GM12891 (cell line): ENCODE results near the gene RBM34.

Experiments used
- POLR2A ChIP-seq: IDR thresholded peaks from 2 replicates; pipeline ENCODE4 v1.6.1; 2011; ENCODE audit warnings: low read depth, low read length, control low read depth
- POLR2AphosphoS5 ChIP-seq: IDR thresholded peaks from 2 replicates; pipeline ENCODE4 v1.6.1; 2011; ENCODE audit warnings: low read depth, low read length, control low read depth
- POU2F2 ChIP-seq: IDR thresholded peaks from 2 replicates; pipeline ENCODE4 v1.6.1; 2011; ENCODE audit warnings: low read depth, mild to moderate bottlenecking, control low read depth, low read length, moderate library complexity
- SPI1 ChIP-seq: IDR thresholded peaks from 2 replicates; pipeline ENCODE4 v1.6.1; 2011; ENCODE audit warnings: low read depth, low read length, control low read depth
- TAF1 ChIP-seq: IDR thresholded peaks from 2 replicates; pipeline ENCODE4 v1.6.1; 2011; ENCODE audit warnings: low read depth, low read length, control low read depth

DNA sequence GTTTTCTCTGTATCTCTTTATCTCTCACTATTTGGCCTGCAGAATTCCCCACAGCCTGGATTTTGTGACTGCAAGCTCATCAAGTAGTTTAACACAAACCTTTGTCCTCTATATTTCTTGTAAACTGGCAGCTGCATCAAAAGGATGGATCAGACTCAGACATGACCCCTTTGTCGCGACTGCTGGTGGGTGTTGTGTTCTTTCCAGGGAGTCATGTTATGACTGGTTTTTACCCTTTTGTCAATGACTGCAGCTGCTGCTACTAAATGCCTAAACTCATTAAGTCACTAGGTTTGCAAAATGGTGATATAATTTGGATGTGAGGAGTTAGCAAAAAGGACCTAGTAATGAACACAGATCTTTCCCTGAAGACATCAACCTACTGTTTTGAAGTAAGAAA lies 22.2 kb downstream of the RBM34 start:
- no peak for TF ChIP-seq POLR2A
- TF ChIP-seq TAF1 = no peak
- TF ChIP-seq POLR2AphosphoS5 = no peak
- TF ChIP-seq SPI1 = no peak
- TF ChIP-seq POU2F2 = no peak
